Lower leg skin (tissue), 3 donors: ENCODE results near the gene MAS1L.

Source experiments
- POLR2A ChIP-seq, 2 donors: fragments of 450-650 bp; IDR thresholded peaks; one replicate each; pipeline ENCODE4 v1.6.1; 2016 to 2017; ENCODE audit warnings: antibody characterized with exemption in 2 of 2, mild to moderate bottlenecking in 1 of 2, moderate library complexity in 1 of 2
- TF ChIP-seq, protein P1 (sequence below), 3 donors: fragments of 450-650 bp; IDR thresholded peaks; one replicate each; pipeline ENCODE4 v1.5.1; 2016; ENCODE audit warnings: antibody characterized with exemption in 3 of 3, mild to moderate bottlenecking in 3 of 3, moderate library complexity in 2 of 3

DNA sequence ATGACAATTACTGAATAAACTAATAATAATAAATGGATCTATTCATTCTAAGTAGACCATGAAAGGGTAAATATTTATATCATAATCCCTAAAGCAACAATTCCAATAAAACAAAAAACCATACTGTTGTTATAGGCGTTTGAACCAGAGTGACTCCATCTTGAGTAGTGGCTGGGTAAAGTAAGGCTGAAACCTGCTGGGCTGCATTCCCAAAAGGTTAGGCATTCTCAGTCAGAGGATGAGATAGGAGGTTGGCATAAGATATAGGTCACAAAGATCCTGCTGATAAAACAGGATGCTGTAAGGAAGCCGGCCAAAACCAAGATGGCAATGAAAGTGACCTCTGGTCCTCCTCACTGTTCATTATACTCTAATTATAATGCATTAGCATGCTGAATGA, 22.5 kb downstream of the MAS1L start:
- TF ChIP-seq, protein P1, sequence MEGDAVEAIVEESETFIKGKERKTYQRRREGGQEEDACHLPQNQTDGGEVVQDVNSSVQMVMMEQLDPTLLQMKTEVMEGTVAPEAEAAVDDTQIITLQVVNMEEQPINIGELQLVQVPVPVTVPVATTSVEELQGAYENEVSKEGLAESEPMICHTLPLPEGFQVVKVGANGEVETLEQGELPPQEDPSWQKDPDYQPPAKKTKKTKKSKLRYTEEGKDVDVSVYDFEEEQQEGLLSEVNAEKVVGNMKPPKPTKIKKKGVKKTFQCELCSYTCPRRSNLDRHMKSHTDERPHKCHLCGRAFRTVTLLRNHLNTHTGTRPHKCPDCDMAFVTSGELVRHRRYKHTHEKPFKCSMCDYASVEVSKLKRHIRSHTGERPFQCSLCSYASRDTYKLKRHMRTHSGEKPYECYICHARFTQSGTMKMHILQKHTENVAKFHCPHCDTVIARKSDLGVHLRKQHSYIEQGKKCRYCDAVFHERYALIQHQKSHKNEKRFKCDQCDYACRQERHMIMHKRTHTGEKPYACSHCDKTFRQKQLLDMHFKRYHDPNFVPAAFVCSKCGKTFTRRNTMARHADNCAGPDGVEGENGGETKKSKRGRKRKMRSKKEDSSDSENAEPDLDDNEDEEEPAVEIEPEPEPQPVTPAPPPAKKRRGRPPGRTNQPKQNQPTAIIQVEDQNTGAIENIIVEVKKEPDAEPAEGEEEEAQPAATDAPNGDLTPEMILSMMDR (IDR thresholded peaks at IDR 0.05), result no peak
- TF ChIP-seq POLR2A (IDR thresholded peaks at IDR 0.05), result no peak
